Measurements from ENCODE around the gene MBTPS2.

MBTPS2 gene

DNA sequence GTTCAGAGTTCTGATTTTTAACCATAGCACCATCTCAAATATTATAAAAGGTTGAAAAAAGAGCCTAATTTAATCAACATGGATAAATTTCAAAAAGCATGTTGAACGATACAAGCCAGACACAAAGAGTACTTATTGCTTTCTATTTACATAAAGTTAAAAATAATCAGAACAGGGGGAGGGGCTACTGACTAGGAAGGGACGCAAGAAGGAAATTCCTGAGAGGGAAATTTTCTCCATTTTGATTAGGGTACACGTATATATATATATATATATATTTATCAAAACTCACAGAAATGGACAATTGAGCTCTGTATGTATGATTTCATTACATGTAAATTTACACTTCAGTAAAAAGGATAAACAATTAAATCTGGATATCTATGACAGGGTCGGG is 482 bp upstream of the MBTPS2 start:
- peak overlapping the region; percentile 60 for H3K27ac ChIP-seq
- TF ChIP-seq ZFX (IDR thresholded peaks at IDR 0.05; ENCODE audit: borderline replicate concordance): no peak
- TF ChIP-seq, protein P1, sequence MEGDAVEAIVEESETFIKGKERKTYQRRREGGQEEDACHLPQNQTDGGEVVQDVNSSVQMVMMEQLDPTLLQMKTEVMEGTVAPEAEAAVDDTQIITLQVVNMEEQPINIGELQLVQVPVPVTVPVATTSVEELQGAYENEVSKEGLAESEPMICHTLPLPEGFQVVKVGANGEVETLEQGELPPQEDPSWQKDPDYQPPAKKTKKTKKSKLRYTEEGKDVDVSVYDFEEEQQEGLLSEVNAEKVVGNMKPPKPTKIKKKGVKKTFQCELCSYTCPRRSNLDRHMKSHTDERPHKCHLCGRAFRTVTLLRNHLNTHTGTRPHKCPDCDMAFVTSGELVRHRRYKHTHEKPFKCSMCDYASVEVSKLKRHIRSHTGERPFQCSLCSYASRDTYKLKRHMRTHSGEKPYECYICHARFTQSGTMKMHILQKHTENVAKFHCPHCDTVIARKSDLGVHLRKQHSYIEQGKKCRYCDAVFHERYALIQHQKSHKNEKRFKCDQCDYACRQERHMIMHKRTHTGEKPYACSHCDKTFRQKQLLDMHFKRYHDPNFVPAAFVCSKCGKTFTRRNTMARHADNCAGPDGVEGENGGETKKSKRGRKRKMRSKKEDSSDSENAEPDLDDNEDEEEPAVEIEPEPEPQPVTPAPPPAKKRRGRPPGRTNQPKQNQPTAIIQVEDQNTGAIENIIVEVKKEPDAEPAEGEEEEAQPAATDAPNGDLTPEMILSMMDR (IDR thresholded peaks at IDR 0.05): no peak

DNA sequence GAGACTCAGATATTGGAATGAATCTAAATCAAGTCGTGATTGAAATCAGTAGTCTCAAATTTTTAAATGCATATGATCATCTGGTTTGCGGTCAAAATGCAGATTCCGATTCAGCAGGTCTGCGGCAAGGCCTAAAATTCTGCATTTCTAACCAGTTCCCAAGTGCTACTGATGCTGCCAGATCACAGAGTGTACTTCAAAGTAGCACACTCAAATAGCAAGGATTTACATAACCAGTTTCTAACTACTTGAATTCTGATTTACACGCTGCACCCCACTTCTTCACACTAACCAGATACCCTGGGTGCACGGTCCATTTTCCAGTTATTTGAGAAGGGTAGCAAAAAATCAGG is 752 bp downstream of the MBTPS2 start:
- H3K27ac ChIP-seq: peak overlapping the region; percentile 60
- TF ChIP-seq, protein P1 (IDR thresholded peaks at IDR 0.05): no peak
- no peak for TF ChIP-seq ZFX (IDR thresholded peaks at IDR 0.05; ENCODE audit: borderline replicate concordance)

DNA sequence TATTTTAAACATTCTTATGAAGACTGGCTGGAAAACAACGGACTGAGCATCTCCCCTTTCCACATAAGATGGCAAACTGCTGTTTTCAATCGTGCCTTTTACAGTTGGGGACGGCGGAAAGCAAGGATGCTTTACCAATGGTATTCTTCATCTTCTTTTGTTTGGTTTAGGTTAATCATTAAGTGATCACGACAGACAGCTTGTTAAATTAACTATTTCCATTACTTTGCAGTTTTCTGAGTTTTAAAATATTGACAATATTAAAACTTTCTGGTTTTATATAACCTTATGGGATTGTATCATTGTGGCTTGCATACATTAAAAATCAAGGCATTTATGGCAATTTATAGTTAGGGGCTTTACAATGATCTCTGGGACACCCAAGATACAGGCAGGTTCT is 3.8 kb downstream of the MBTPS2 start:
- TF ChIP-seq ZFX (IDR thresholded peaks at IDR 0.05; ENCODE audit: borderline replicate concordance): no peak
- TF ChIP-seq, protein P1 (IDR thresholded peaks at IDR 0.05): no peak
- peak overlapping the region; percentile 68 for H3K27ac ChIP-seq

DNA sequence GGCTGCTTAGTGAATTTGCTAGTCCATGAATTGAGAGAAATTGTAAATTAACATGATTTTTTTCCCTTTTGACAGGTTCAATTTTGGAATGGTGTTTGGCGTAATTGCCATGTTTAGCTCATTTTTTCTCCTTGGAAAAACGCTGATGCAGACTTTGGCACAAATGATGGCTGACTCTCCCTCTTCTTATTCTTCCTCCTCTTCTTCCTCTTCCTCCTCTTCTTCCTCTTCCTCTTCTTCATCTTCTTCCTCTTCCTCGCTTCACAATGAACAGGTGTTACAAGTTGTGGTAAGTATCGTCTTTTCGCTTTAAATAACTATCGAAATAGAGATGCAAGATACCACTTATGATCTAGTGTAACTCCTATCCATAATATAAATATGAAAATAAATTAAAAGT is 5.7 kb downstream of the MBTPS2 start:
- no peak overlapping the region for H3K27ac ChIP-seq
- no peak for TF ChIP-seq ZFX (IDR thresholded peaks at IDR 0.05; ENCODE audit: borderline replicate concordance)
- TF ChIP-seq, protein P1 (IDR thresholded peaks at IDR 0.05): no peak

- TF ChIP-seq, protein P1 (IDR thresholded peaks at IDR 0.05): no peak
- no peak for TF ChIP-seq ZFX (IDR thresholded peaks at IDR 0.05; ENCODE audit: borderline replicate concordance)
These were observed 7.9 kb downstream of the MBTPS2 start for GRCh38 chrX:21847342-21847741.

GRCh38 chrX:21853578-21853977 is 14.2 kb downstream of the MBTPS2 start:
- no peak overlapping the region for H3K27ac ChIP-seq
- TF ChIP-seq, protein P1 (IDR thresholded peaks at IDR 0.05): no peak
- TF ChIP-seq ZFX (IDR thresholded peaks at IDR 0.05; ENCODE audit: borderline replicate concordance): no peak

More at GRCh38 chrX:21847342-21847741, 7.9 kb downstream of the MBTPS2 start:
- no peak overlapping the region for H3K27ac ChIP-seq

GRCh38 chrX:21855937-21856415 is 16.6 kb downstream of the MBTPS2 start, which contains the start of gene YY2:
YY2 (plus strand) TSS chrX:21855987; CDS start chrX:21856485, 498 bp downstream.
- TF ChIP-seq, protein P1 (IDR thresholded peaks at IDR 0.05): no peak
- TF ChIP-seq ZFX (IDR thresholded peaks at IDR 0.05; ENCODE audit: borderline replicate concordance): no peak
- H3K27ac ChIP-seq: no peak within 1 kb of the TSS

Data from 22Rv1 (cell line).